ENCODE results near the gene PGA4.
"Not testable (repeated sequence)": the region's sequence is repeated elsewhere in the genome, so short reads cannot be mapped to it uniquely, and the experiment has no call there.

The PGA4 gene

GRCh38 chr11:61222047-61222446, at the start of gene PGA4:
TSS of gene PGA4 (plus strand) at chr11:61222347. CDS start at chr11:61222401, 54 bp downstream.
- in situ Hi-C loops (cut with HindIII; ENCODE audit: low sequenced_read_pairs): not testable (repeated sequence)

- in situ Hi-C loops (cut with HindIII; ENCODE audit: low sequenced_read_pairs): no loop called here
Measured at GRCh38 chr11:61172356-61172755, 49.8 kb upstream of the PGA4 start.

GRCh38 chr11:61172888-61173287, 49.3 kb upstream of the PGA4 start:
- in situ Hi-C loops (cut with HindIII; ENCODE audit: low sequenced_read_pairs): no loop called here

- in situ Hi-C loops (cut with HindIII; ENCODE audit: low sequenced_read_pairs): no loop called here
Measured at GRCh38 chr11:61173456-61173855, 48.7 kb upstream of the PGA4 start.

- in situ Hi-C loops (cut with HindIII; ENCODE audit: low sequenced_read_pairs): no loop called here
Measured at GRCh38 chr11:61174273-61174672, 47.9 kb upstream of the PGA4 start.

GRCh38 chr11:61174949-61175348, 47.2 kb upstream of the PGA4 start:
- in situ Hi-C loops (cut with HindIII; ENCODE audit: low sequenced_read_pairs): no loop called here

- in situ Hi-C loops (cut with HindIII; ENCODE audit: low sequenced_read_pairs): no loop called here
Measured at GRCh38 chr11:61176446-61176845, 45.7 kb upstream of the PGA4 start.

GRCh38 chr11:61180205-61180604, 41.9 kb upstream of the PGA4 start:
- in situ Hi-C loops (cut with HindIII; ENCODE audit: low sequenced_read_pairs): not testable (repeated sequence)

GRCh38 chr11:61181489-61181888, 40.7 kb upstream of the PGA4 start:
- in situ Hi-C loops (cut with HindIII; ENCODE audit: low sequenced_read_pairs): no loop called here

GRCh38 chr11:61183645-61184044, 38.5 kb upstream of the PGA4 start:
- in situ Hi-C loops (cut with HindIII; ENCODE audit: low sequenced_read_pairs): no loop called here

GRCh38 chr11:61186504-61186903, 35.6 kb upstream of the PGA4 start:
- in situ Hi-C loops (cut with HindIII; ENCODE audit: low sequenced_read_pairs): no loop called here

GRCh38 chr11:61187505-61188130, 34.5 kb upstream of the PGA4 start:
- in situ Hi-C loops (cut with HindIII; ENCODE audit: low sequenced_read_pairs): no loop called here

- in situ Hi-C loops (cut with HindIII; ENCODE audit: low sequenced_read_pairs): no loop called here
Measured at GRCh38 chr11:61189933-61190332, 32.2 kb upstream of the PGA4 start.

GRCh38 chr11:61193596-61193995, 28.6 kb upstream of the PGA4 start:
- in situ Hi-C loops (cut with HindIII; ENCODE audit: low sequenced_read_pairs): no loop called here

GRCh38 chr11:61194169-61194671, 27.9 kb upstream of the PGA4 start:
- in situ Hi-C loops (cut with HindIII; ENCODE audit: low sequenced_read_pairs): no loop called here

GRCh38 chr11:61194981-61195695, 27.0 kb upstream of the PGA4 start:
- in situ Hi-C loops (cut with HindIII; ENCODE audit: low sequenced_read_pairs): no loop called here

GRCh38 chr11:61195719-61196118, 26.4 kb upstream of the PGA4 start:
- in situ Hi-C loops (cut with HindIII; ENCODE audit: low sequenced_read_pairs): no loop called here

GRCh38 chr11:61198361-61198760, 23.8 kb upstream of the PGA4 start:
- in situ Hi-C loops (cut with HindIII; ENCODE audit: low sequenced_read_pairs): no loop called here

GRCh38 chr11:61198948-61199523, 23.1 kb upstream of the PGA4 start:
- in situ Hi-C loops (cut with HindIII; ENCODE audit: low sequenced_read_pairs): no loop called here

GRCh38 chr11:61201476-61201875, 20.7 kb upstream of the PGA4 start:
- in situ Hi-C loops (cut with HindIII; ENCODE audit: low sequenced_read_pairs): no loop called here

- in situ Hi-C loops (cut with HindIII; ENCODE audit: low sequenced_read_pairs): not testable (repeated sequence)
Measured at GRCh38 chr11:61202950-61203746, 19.0 kb upstream of the PGA4 start, which contains the start of gene PGA3. TSS of gene PGA3 (plus strand) at chr11:61203515. CDS start at chr11:61203565, 50 bp downstream.
